RKO (cell line): ENCODE measurements around the gene HS3ST3A1.

Source experiments
- DNase-seq: peaks from one replicate; pipeline ENCODE4 v3.0.0-alpha.2; 2016; ENCODE audit warnings: low spot score

HS3ST3A1 gene

DNA sequence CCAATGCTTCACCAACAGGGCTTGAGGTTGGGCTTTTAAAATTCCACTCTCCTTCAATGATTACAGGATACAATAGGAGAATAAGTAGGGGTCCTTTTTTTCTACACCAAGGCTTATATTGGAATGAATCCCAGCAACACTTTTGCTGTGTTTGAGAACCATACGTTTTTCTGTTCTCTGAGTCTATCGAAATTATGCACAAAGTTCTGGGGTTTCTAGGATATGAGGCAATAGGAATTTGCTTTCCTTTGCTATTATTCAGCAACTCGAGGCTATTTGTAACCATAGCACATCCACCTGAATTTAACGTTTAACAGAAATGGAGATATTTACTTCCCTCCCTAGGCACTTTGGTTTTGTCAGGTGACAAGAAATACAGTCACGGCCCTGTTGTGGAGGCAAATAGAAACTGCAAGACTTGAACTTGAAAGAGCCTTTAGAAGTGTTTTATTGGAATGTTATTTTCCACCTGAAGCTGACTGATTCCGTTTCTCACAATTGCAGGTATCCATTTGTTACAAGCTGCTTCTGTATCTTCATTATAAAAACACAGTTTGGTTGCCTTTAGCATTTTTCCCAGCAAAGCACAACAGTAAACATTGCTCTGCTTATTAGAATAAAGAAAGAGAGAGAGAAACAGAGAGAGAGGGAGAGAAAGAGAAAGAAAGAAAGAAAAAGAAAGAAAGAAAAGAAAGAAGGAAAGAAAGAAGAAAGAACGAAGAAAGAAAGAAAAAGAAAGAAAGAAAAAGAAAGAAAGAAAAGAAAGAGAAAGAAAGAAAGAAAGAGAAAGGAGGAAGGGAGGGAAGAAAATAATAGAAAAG lies 109.6 kb downstream of the HS3ST3A1 start:
- no peak for DNase-seq

DNA sequence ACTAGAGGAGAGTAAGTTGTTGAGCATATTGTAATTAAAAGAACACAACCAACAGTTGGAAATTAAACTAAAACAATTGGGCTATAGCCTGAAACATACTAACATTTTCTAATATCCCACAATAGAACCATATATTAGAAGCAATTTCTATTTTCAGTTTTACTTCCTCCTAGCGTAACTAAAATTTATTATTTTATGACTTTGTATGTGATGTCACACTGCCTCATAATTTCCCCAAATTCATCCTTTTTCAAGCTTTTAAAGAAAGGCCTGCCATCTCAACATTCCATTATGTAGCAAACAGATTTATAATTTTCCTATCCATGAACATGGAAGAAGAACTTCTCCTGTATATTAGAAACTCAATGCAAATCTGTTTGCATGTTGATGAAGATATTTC lies 110.2 kb downstream of the HS3ST3A1 start:
- DNase-seq: no peak

DNA sequence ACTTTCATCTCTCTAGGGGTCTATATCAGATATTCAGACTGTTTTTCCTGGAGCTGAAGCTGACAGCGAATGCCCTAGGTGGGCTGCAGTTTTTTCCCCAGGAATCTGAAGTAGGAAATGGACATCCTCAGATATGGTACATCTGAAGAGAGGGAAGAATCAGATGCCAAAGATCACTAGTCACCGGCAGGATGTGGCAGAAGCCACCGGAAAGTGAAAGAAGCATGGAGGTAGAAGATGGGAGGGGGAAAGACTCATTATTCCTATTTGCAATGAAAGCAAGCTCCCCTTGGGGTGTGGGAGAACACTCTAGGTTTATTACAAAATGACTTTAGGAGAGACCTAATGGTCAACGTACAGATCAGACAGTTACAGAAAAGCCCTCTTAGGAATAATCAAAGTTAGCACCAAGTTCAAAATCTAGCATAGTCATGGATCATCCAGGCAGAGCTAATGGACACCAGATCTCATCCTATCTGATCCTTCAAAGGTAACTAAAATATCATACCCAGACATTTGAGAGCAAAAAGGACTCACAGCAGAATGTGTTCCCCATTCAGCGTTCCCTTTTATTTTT lies 110.7 kb downstream of the HS3ST3A1 start:
- no peak for DNase-seq

DNA sequence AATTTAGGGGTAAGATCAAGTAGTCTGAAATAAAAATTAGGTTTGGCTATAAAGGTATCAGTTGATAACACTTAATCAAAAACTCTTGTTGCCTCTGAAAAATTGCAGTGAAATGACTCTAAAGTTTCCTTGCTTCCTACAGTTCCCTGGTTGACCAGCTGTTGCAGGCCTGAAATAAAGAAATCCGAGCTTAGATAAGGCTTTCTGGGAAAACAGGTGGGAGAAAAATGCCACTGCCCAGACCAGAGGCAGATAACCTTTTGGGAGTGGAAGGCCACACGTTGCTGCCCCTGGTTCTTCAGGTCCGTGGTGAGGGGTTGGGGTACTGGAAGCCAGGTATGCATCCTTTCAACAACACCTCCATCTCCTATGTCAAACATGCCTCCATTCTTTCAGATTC lies 111.3 kb downstream of the HS3ST3A1 start:
- DNase-seq: no peak

DNA sequence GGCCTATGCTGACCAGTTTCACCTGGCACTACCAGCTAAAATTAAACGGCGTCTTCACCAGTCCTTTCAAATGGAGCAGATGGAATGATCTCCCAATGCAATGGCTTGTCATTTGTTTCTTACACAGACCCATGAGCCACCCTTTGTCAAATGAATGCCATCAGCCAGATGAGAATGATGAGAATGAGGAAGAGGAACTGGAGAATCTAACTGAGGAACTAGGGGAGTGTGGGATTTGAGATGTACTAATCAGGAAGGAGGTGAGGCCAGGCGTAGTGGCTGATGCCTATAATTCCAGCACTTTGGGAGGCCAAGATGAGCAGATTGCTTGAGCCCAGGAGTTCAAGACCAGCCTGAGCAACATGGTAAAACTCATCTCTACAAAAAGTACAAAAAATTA lies 116.4 kb downstream of the HS3ST3A1 start:
- no peak for DNase-seq

DNA sequence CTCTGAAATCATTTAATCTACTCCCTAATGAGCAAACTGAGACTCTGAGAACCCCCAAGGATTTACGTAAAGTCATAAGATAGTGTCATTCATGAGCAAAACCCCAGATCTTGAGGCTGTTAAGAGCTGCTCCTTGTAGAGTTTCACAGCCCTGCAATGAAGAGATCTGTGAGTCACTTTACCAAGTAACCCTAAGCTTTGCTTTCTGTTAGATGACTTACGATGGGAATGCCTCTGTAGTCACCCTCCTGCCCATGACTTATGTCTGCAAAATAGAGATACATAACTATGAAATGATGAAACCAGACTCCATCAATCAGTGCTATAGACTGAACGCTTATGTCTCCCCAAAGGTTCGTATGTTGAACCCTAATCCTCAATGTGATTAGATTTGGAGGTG lies 117.7 kb downstream of the HS3ST3A1 start:
- DNase-seq: peak; percentile 26

DNA sequence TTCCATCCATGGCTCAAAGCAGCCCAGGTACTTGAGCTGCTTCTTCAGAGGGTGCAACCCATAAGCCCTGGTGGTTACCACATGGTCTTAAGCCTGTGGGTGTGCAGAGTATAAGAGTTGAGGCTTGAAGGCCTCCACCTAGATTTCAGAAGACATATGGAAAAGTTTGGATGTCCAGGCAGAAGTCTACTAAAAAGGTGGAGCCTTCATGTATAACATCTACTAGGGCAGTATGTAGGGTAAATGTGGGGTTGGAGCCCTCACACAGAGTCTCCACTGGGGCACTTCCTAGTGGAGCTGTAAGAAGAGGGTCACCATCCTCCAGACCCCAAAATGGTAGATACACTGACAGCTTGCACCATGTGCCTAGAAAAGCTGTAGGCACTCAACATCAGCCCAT lies 120.9 kb downstream of the HS3ST3A1 start:
- DNase-seq: no peak

DNA sequence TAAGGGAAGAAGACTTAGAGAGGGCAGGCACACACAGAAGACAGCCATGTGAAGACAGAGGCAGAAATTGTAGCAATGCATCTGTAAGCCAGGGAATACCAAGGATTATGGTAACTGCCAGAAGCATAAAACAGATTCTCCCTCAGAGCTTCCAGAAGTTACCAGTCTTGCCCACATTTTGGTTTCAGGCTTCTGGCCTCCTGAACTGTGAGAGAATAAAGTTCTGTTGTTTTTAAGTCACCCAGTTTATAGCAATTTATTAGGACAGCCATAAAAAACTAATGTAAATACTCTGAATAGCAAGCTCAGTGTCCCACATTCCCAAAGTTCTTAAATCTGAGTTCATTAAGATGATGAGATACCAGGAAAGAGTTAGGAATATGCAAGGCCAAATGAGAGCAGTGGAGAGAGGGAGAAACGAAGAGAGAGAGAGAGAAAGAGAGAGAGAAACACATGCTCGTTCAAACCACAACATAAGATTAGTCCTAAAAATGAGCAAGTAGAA lies 123.4 kb downstream of the HS3ST3A1 start:
- DNase-seq: no peak

DNA sequence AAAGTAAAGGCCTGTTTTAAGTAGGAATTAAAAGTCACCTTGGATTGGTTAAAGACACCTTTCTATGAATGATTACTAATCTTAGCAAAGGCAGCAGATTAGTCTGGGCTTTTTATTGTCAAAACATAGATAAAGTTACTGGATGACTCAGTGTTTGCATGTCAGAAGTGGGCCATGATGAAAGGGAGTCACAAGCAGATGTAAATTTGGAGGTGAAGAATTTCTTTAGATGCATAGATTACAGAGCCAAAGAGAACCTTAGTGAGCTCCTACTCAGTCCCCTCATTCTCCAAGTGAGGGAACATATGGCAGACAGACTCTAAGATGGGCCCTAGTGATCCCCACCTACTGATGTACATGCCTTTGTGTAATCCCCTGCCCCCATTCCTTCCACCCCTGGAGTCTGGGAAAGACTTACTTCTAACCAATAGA lies 124.5 kb downstream of the HS3ST3A1 start:
- DNase-seq: no peak

DNA sequence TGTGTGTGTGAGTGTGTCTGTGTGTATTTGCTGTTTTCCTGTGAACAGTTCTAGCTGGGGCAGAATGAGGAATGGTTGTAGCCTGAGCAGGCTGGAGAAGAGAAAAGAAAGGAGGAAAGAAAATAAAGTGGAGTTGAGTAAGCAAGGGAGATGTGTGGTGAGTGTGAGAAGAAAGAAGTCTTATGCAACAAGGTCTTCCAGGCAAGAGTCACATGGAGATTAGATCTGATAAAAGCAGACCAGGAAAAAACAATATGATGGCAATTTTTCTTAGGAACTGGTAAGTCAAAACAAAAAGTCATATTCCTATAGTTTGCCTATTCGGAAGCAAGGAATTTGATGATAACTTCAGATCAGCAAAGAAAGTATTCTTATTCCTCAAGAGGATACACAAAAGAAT lies 125.0 kb downstream of the HS3ST3A1 start:
- DNase-seq: no peak

DNA sequence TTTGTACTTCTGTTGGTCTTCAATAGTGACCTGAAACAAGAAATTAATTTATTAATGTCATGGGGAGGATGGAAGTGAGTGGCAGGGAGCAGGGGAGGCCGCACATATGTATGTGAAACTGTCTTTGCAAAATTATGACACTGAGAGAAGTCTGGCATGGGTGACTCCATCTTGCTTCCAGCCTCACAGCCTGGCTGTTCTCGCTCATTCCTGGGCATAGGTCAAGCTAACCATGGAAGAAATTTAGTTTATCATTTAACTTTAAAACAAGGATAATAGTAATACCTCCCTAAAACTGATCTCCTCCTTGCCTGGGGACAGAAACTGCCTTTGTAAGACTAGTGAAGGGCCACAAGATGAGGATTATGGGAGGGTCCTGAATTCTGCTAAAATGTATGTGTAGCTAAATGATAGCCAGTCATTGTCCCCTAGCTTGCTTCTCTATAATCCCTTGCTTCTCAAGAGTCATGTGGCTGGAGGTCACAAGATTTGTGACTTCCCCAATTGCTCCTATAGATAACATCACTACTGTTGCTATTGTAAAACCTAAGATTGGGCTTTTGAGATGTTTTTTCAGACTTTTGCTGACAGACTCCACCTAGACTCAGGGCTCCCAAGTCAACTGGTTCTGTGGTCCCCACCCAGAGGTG lies 126.0 kb downstream of the HS3ST3A1 start:
- DNase-seq: no peak

DNA sequence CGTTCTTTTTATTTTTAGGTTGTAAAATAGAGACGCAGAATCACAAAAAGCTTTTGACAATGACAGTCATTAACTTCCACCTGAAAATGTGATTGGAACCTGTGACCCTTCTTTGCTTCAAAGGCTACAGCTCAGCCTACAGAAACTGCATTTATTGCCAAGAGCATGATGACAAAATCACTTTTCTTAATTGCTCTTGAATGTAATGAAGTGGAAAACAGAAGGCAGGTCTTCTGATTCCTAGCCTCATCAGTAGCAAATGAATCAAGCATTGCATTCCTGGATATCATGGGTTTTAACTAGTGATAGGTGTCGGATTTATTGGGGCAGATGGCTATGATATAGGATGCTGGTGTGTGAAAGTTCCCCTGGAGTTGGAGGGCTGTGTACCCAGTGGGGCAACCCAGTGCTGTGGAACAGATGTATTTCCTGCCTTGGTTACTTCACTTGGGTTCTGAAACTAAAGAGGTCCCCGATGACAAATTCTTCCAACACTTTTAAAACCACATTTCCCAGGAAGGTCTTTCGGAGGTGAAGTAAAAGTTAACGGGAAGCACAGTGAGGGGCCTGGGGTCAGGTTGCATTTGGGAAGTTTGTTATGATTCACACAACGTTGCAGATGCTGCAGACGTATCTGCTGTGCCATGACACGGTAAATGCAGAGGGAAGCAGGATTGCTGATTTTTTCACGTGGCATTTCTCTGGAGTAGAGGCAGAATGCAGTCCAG lies 127.5 kb downstream of the HS3ST3A1 start:
- no peak for DNase-seq

DNA sequence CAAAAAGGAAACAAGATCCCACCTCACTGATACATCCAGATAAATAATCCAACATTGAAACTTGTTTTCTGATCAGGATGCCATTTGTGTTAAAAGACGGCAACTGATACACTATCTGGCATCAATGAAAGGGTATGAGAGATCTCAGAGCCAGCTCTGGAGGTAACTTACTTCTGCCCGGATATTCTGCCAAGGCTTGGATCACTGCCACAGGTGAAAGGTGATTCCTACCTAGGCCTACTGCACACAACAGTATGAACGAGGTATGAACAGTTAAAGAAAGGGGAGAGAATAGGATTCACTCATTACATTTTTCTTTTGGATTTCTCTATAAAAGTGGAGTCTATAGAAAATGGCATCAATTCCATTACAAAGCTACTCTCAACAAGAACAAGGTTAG lies 136.1 kb downstream of the HS3ST3A1 start:
- no peak for DNase-seq

DNA sequence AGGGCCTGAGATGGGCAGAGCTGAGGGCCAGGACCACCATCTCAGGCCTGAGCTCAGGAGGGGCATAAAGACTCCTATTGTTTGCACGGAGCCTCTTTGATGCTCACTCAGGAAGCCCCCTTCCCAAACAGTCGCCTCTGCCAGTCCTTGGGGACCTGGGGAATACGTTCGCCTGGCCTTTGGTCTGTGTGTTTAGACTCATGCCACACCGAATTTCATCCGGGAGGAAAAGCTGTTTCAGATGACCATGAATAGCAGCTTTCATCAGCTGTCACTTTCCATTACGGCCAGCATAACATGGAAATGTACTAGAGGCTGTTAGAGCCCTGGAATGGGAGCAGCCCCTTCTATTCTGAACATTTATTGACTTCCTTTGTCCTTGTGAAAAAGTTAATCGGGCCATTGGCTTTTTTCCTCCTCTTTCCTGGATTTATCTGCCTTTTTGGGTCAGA lies 139.0 kb downstream of the HS3ST3A1 start:
- DNase-seq: no peak

DNA sequence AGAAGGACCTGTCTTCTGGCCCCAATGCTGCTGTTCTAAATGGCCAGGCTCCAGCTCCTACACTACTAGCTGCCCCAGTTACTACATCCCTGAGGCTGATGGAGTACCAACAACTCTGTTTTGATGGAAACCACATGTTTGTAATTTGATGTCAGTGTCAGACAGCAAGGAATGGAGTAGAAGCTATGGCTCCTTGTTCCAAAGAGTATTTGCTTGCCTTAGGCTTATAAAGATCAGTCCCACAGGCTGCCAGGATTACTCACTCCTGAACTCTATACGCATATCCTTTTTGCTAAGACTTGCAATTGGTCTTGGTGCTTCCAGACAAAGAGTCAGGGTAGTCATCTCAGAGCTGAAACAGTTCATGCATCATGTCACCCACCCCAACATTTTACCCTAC lies 139.6 kb downstream of the HS3ST3A1 start:
- DNase-seq: no peak

DNA sequence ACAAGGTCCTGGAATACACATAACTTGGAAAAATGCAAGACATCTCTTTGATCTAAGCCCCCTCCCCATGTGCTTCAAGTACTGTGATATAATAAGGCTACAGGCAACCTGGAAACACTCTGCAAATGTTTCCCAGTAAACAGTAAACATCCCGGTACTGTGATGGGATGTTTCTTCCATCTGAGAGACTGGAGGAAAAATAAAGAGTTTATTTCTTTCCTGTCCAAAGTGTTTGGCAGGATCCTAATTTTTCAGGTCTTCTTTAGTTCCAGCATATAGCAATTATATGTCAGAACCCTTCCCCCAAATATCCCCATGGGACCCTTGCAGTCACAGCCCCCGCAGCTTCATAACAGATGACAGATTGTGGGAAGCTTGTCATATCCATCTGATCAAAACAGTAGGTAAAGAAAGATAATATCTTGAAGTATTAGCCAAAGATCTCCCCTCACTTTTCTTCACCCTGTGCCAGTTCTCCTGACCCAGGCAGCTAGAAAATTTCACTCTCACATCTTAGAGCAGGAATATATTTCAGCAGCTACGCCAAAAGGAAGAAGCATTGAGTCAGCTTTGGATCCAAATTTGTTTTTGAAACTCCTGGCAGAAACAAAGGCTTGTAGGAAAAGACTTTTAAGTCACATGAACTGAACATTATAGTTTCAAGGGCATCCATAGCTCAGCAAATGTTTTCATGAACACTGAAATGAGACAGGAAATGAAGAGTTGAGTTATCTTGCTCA lies 141.3 kb downstream of the HS3ST3A1 start:
- no peak for DNase-seq

DNA sequence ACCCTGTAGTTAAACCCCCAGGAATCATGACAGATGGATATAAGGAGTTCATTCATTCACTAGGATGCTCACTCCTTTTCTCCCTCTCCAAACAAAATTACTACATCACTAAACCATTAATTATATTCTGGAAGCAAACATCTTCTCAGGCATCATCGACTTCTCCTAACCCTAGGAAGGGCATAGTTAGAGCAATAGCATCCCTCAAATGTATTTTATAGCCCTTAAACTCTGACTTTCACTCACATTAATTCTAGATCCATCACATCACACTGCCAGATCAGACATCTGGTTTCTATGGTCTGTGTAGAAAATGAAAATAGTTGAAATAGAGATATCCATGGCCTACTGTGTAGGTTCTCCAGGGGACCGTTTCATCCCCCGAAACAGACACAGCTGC lies 143.9 kb downstream of the HS3ST3A1 start:
- DNase-seq: no peak
